HG03025 (cell line): ENCODE results near the gene CDH22.

Experiments
- ATAC-seq: cut with Tn5 transposase; IDR thresholded peaks from one replicate; pipeline ENCODE4 v1.9.1; 2021; ENCODE audit warnings: mild to moderate bottlenecking, moderate library complexity; ENCODE audit not compliant: unreplicated experiment, low FRiP score

CDH22 gene, protein sequence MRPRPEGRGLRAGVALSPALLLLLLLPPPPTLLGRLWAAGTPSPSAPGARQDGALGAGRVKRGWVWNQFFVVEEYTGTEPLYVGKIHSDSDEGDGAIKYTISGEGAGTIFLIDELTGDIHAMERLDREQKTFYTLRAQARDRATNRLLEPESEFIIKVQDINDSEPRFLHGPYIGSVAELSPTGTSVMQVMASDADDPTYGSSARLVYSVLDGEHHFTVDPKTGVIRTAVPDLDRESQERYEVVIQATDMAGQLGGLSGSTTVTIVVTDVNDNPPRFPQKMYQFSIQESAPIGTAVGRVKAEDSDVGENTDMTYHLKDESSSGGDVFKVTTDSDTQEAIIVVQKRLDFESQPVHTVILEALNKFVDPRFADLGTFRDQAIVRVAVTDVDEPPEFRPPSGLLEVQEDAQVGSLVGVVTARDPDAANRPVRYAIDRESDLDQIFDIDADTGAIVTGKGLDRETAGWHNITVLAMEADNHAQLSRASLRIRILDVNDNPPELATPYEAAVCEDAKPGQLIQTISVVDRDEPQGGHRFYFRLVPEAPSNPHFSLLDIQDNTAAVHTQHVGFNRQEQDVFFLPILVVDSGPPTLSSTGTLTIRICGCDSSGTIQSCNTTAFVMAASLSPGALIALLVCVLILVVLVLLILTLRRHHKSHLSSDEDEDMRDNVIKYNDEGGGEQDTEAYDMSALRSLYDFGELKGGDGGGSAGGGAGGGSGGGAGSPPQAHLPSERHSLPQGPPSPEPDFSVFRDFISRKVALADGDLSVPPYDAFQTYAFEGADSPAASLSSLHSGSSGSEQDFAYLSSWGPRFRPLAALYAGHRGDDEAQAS

DNA sequence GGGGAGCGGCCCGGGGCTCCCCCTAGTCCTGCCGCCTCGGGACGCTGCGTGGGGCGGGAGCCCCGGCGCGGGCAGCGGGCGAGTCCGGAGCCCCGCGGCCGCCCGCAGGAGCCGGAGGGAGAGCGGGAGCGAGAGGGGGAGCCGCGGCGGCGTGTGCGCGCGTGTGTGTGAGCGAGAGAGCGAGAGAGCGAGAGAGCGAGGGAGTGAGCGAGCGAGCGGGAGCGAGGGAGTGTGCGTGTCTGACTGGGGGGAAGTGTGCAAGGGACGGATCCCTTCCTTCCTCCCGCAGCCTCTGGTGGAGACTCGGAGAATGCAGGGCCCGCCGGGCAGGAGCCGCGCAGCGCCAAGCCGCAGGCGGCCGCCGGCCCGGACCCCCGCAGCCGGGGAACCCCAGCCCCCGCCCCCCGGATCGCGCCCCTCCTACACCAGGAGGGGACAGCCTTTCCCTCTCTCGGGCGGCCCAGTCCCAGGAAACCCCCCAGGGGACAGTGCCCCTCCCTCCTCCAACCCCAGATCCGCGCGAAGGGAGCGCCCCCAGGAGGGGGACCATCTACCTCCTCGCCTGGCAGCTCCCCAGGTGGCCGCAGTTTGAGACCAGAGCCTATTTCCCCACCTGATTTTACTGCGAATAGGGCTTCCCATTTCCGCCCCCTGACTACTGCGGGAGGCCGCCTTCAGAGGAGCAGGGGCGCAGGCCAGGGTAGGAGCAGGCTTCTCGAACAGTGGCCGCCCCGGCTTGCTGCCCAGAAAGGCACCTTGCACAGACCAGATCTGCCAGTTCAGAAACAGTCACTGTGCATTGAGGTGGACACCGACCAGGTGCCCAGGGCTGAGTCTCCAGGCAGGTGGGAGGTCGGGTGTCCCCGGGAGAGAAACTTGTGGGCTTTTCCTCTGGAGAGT is at the start of gene CDH22:
TSS of gene CDH22 (minus strand) at position 241 of the 900 bp plus-strand sequence. CDS start 57,204 bp downstream, outside the sequence.
- no peak for ATAC-seq

DNA sequence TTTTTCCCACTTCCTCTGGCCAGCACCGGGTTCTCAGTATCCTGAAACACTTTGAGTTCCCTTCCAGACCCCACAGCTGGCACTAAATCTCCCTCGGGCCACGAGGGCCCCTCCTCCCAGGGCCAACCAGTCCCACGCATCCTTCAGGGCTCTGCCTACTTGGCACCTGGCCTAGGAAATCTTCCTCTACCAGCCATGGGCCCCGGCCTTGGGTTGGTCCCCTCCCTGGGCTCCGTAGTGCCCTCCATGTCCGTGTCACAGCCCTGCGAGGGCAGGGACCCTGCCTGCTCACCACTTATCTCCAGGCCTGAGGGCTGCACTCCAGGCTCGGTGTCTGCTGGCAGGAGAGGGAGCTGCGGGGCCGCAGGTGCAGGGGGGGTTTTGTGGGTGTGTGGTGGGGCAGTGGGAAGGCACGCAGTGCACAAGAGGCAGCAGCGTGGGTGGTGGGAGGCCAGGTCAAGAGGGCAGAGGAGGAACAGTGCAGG is 48.8 kb upstream of the CDH22 start:
- ATAC-seq: no peak

DNA sequence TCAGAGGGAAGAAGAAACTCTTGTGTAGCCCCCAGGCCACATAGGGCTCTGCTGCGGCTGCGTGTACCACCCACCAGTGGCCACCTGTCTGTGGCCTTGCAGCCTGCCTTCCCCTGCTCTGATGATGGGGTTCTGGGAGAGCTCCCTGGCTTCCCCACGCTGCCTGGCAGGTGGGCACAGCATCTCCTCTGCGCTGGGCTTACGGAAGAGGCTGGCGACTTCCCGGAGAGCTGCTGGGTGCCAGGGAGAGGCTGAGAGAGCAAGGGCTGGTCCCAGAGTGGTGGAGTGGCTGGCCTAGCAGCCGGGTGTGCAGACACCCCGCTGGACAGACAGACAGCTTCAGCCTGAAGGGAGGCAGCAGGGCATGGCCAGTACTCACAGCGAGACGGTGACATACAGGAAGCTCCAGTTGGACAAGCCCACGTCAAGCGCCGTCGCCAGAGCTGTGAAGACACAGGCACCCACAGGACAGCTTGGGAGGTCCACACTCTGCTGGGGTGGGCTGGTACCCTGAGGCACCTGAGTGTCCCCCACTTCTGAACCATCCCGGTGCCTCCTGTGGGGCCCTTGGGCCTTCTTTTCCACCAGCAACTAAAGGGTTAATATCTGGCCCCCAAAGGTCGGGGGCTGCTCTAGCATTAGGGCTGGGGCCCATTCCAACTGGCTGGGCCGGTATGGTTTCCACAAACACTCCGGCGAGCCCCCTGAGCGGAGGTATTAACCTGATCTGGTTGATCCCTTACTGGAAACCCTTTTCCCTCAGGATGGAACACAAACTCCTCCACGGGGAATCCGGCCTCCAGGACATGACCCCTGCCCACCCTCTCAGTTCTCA is 48.1 kb upstream of the CDH22 start:
- ATAC-seq: no peak

DNA sequence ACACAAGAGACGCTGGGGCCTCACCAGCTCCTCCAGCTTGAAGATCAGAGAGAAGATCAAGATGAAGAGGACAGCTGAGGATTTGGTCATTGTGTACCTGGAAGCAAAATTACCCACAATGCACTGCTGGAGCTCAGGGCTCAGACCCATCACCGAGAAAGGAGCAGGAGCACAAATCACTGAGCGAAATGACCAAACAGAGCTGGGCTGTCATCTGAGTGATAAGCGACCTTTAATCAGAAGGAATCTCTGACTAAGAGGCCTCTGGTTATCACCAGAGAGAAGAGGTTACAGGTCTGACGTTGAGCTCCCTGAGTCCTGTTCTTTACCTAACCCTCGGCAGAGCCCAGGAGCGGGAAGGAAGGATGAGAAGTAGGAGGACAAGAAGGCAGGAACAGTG is 47.5 kb upstream of the CDH22 start:
- no peak for ATAC-seq

DNA sequence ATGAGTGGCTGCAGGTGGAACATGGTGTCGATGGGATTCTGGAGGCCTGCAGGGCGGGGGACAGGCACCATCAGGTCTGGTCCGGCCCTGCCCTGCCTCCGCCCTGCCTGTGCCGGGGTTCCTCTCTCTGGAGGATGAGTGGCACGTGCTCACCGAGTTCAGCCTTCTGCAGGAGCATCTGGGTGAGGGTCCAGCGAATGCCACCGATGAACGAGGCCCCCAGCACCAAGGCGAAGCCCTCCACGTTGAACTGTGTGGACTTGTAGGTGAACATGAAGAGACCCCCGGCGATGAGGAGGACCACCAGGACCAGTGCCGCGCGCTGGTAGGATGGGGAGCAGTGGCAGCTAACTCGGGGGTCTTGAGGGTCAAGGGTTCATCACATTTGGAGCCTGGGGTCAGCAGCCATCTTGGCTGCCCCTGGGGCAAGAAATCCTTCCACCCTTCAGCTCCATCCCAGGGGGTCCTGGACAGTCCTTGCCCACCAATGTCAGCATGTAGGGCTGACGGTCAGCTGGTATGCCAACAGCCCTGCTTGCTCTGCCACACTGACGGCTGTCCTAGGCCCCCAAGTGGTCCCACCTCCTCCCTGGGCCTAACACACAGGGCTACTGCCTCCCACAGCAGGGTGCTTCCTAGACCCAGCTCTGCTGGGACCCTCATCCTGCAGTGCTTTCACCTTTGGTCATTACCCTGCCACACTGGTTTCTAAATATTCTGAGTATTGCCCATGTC is 46.8 kb upstream of the CDH22 start:
- no peak for ATAC-seq

DNA sequence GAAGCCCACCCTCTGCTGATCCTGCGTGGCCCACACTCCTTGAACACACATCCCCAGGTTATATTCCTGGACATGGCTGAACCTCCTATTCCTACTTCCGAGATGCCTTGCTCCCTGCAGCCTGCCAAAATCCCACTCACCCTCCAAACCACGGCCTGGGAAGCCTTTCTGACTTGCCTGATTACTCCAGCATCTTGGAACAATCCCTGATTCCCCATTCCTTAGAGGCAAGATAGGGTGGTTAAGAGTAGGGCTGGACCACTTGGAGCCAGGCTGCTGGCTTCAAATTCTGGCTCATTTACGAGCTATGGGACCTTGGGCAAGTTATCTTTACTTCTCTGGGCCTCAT is 45.9 kb upstream of the CDH22 start:
- ATAC-seq: no peak

DNA sequence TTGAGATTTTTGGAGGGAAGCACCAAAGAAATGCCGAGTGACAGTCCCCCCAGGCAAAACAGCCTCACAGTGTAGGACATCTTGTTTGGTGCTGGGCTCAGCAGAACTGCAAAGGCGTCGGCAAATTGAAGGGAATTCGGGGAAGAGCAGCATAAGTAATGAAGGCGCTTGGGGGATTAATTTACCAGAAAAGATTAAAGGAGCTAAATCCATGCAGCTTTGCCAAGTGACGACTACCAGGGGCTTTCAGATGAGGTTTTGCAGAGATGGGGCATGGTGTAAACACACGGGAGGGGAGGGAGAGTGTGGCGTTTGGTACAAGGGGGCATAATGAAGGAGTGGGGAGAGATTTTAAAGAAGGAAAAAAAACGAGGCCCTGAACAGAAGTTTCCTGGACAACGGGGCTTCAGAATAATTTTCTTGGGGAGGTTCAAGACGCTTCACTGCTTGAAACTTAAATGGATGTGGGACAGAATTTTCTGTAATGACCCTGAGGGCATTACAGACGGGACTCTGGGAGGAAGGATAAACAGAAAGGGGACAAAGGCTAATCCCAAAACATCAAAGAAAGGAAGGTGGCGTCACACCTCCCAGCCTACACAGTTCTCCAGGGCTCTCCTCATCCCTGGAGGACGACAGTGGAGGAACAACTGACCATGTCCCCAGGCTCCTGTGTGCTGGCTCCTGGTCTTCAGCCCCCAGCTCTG is 45.4 kb upstream of the CDH22 start:
- no peak for ATAC-seq

DNA sequence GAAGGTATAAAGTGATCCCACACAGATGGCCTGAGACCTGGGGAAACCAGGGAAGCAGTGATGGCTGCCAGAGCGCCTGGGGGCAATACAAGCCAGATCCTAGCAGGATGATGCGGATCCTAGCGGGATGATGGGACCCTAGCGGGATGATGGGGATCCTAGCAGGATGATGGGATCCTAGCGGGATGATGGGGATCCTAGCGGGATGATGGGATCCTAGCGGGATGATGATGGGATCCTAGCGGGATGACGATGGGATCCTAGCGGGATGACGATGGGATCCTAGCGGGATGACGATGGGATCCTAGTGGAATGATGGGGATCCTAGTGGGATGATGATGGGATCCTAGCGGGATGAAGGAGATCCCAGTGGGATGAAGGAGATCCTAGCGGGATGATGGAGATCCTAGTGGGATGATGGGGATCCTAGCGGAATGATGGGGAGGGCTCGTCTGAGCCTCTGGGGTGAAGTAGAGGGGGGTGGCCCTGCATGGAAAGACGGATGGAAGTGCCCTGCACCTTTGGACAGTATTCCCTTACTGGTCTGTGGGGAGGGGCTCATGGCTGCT is 44.2 kb upstream of the CDH22 start:
- ATAC-seq: no peak

DNA sequence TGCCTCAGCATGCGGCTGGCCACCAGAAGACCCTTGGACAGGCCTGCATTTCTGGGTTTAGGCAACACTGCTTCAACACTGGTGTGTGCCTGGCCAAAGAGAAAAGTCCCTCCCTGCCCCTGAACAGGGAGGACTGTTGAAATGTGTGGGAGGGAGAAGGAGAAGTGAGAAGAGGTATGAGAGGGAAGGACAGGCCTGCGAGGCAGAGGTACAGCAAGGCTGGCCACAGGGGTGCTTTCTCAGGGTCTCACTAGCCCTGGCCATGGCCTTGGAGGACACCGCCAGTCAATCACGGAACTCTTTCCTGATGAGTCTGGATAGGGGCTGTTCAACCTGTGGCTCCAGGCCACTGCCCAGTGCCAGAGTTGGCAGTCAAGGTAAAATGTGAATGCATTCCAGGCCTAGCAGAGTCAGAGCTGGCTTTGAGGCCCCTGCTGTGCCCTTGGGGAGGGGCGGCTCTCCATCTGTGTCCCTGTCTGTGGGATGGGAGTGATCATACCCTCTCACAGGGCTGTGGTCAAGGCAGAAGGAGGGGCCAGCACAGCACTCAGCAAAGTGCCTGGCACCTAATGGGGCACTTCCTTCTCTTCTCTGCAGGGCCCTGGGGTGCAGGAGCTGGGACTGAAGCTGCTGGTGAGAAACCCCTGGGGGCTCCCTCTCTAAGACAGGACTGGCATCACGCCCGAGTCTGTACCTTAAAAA is 43.2 kb upstream of the CDH22 start:
- ATAC-seq: no peak

DNA sequence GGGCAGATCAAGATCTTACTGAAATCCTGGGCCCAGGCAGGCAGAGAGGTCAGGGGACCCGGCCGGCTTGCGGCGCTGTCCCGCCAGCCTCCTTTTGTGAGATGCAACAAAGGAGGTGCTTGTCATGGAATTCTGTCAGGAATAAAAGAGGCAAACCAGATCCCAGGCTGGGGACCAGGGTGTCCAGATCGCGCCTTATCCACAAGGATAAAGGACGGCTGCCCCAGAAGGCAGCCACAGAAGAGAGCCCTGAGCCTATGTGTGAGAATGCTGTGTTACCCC is 42.6 kb upstream of the CDH22 start:
- no peak for ATAC-seq

DNA sequence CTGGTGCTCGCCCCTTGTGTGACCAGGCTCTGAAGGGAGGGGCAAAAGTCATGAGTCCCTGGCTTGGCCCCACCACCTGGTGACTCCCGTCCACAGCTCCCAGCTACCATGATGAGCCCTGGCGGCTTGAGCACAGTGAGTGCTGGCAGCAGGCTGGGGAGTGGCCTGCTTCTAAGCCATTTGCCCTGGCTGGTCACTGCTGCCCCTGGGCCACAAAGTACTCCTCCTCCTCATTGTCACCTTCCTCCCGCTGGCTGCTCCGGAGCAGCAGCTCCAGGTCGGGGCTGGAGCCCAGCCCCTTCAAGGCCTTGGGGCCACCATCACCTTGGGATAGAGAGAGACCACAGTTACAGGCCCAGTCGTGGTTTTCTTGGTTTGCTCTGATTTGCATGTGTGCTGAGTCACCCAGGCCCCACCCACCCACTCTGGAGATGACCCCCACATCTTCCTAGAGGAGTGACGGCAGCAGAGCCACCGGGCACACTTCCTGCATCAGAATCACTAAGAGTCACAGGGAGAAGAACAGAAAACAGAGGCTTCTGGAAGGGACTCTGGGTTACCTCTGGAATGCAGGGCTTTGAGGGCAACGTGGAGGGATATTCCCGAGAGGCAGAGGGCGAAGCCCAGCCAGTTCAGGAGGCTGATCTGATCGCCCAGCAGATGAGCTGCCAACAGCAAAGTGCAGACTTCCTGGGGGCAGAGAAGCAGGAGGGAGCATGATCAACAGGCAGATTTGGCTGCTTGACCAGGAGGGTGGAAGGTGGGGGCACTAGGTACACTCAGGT is 42.1 kb upstream of the CDH22 start:
- no peak for ATAC-seq

DNA sequence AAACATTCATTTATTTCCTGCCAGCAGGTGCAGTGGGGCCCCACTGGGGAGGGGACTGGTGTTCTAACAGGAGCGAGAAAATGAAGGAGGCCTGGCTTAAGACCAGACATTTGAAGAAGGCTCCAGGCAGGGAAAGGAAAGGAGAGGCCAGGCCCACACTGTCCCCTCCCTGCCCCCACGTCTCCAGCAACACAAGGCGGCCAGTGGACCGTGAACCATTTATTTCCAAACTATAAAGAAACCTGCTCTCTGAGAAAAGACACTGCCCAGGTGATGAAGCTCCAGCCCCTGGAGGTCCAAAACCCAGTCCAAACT is 41.4 kb upstream of the CDH22 start:
- ATAC-seq: no peak

DNA sequence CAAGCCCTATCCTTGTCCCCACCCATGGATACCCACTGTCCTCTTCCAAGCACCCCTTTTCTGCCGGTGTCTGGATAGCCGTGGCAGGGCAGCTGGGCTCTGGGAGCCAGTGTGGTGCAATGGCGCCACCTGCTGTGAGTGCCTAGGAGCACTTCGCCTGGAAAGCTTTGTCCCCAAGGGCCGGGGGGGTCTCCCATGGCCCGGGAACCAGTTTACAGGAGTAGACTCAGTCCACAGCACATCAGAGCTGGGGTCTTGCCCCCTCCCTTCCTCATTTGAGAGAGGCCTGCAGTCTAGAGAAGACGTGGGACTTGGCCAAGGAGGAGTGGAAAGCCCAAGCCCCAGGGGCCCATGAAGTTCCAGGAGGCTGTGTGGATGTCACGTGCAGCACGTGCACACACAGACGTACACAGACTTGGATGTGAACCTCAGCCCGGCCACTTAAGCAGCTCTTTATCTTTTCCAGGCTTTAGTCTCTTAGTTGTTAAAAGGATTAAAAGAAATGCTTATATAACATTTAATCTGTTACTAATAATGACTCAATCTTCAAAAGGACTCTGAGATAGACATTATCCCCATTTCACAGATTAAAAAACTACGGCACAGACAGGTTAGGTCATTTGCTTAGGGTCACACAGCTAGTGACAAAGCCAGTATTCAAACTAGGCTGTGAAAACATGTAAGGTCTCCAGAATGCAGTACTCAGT is 40.9 kb upstream of the CDH22 start:
- no peak for ATAC-seq

DNA sequence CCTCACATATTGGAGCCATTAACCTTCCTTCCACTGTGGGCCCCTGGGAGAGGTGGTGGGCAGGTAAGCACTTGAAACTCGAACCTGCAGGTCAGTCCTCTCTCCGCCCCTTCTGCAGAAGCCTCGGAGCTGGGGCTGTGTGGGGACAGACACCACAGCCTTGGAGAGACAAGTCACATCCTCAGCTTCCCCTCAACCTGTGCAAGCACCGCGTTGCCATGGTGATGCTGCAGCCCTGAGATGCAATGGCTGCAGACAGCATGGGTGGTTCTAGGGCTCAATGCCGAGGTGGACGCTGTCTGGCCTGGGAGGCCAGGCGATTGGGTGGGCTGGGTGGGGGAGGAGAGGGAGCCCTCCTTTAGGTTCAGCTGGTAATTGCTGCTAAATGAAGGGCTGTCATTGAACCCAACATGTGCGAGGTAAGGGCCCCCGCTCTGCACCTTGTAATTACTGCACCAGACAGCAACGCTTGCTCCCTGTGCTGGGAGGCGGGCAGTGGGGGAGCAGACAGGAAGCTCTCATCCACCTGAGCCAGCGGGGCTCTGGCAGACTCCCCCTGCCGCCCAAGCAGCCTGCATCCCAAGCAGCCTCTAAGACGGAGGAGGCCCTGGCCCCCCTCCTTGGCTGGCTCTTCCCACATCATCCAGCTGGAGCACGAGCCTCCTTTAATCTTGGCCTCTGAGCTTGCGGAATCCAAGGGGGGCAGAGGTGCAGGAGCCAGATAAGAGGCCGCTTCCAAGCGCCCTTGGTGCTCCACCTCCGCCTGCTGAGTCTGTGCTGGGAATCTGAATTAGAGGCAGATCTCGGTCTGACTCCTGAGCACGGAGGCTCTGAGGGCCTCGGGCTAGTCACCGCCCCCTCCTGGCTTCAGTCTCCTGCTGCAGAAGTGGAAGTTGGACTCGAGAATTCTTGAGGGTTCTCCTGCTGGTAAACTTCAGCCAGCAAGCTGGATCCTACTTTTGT is 39.8 kb upstream of the CDH22 start:
- no peak for ATAC-seq

DNA sequence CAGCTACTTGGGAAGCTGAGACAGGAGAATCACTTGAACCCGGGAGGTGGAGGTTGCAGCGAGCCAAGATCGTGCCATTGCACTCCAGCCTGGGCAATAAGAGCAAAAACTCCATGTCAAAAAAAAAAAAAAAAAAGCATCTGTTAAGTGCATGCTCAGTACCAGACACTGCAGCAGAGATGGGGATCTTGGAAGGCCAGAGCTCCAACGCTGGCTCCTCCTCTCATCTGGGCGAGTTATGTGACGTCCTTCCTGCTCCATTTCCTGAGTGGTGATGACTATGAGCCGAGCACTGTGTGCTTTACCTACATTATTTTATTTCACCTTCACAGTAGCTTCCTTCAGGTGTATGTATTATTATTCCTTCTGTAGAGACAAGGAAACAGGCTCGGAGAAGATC is 38.5 kb upstream of the CDH22 start:
- no peak for ATAC-seq
